GM12801 (cell line): Measurements from ENCODE around the gene ABCF3.

Experiments used
- TF ChIP-seq, protein P1 (sequence below): IDR thresholded peaks from one replicate; pipeline ENCODE4 v1.5.1; 2011; ENCODE audit warnings: control low read depth; ENCODE audit not compliant: insufficient read length; ENCODE audit errors: extremely low read depth

The ABCF3 gene

DNA sequence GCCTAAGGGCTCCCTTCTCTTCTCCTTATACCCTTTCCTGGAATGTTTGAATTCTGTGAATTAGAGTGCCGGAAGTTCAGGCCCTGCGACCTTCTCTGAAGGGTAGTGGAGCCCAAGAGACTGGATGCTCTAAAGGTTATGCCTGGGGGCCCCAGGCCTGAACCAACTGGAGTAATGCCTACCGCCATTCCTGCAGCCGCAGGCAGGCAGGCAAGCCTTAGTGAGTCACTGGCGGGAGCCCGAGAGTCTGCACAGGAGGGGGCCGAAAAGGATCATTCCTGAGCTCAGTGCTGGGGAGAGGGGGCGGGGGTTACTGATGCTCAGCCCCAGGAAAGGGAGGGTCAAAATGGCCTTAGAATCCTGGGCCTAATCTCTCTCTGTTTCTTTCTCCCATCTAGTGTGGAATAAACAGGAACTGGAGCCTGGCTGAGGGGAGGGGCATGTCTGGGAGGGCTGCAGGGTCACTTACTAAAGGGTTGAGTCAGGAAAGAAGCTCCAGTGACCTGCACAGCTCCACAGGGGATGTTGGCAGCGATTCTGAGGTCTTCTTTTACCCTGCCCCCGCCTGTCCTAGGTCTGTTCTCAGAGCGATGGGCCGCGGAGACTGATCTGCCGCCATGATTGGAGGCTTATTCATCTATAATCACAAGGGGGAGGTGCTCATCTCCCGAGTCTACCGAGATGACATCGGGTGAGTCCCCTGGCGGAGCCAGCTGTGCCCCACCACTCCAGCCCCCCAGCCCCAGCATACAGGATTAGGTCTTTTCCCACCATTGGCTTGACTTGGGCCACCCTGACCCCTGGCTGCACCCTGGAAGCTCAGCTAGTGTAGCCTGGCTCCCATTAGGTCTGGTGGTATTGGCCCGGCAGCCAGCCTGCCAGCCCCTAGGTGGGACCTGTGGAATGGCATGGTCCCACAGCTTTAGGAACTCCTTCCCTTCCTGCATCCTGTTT lies 9.3 kb upstream of the ABCF3 start:
- TF ChIP-seq, protein P1, sequence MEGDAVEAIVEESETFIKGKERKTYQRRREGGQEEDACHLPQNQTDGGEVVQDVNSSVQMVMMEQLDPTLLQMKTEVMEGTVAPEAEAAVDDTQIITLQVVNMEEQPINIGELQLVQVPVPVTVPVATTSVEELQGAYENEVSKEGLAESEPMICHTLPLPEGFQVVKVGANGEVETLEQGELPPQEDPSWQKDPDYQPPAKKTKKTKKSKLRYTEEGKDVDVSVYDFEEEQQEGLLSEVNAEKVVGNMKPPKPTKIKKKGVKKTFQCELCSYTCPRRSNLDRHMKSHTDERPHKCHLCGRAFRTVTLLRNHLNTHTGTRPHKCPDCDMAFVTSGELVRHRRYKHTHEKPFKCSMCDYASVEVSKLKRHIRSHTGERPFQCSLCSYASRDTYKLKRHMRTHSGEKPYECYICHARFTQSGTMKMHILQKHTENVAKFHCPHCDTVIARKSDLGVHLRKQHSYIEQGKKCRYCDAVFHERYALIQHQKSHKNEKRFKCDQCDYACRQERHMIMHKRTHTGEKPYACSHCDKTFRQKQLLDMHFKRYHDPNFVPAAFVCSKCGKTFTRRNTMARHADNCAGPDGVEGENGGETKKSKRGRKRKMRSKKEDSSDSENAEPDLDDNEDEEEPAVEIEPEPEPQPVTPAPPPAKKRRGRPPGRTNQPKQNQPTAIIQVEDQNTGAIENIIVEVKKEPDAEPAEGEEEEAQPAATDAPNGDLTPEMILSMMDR, result no peak

DNA sequence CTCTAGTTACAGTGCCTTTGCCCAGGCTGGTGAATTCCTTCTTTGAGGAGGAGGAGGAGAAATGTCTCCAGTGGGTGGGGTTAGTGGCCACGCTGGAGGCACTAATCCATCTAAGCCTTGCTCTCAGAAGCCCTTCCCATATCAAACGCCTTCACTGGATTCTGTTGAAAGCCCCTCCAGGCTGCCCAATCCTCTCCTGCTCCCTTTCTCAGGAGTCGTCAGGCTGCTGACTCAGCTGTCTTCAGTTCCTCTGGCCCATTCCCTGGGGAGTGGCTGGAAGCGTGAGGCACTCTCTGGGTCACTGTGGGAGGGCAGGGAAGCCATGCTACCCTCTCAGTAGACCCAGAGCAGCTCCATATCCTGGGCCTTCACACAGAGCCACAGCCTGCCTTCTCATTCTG lies 8.7 kb upstream of the ABCF3 start:
- TF ChIP-seq, protein P1, result no peak

DNA sequence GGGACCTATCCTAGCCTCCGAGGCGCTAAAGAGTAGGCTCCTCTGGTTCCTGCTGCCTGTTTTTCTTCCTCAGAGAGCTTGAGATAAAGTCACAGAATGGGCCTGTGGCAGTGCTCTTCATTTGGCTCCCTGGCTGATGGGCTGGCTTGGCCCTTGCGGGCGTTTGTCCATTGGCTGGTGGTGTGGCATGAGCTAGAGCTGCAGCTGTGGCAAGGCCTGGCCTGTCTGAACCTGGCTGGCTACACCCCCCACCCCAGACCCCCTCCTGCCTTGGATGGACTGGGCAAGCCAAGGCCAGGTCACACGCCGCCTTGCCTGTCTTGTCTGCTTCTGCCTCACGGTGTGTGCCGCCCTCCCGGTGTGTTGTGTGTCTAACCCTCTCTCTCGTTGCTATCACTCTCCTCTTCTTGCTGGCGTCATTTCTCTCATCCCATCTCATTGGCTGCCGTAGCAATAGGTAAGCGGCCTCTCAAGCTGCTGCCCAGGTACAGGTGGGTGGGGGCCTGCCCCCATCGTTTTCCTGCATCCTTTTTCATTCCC lies 8.2 kb upstream of the ABCF3 start:
- TF ChIP-seq, protein P1, result no peak

DNA sequence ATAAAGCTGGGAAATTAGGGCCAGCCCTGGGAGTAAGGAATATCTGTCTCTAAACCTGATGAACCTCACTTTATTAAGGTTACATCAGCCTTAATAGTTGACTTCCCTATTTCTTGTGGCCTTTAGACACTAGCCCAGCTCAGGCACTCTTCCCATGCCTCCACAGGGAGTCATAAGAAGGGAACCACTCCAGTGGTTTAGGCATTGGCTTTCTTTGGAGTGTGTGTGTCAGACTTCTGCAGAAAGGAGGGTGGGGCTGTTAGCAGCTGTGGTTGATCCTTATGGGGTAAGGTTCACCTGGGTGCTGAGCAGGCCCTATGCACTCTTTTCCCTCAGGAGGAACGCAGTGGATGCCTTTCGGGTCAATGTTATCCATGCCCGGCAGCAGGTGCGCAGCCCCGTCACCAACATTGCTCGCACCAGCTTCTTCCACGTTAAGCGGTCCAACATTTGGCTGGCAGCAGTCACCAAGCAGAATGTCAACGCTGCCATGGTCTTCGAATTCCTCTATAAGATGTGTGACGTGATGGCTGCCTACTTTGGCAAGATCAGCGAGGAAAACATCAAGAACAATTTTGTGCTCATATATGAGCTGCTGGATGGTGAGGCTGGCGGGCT lies 7.4 kb upstream of the ABCF3 start:
- TF ChIP-seq, protein P1, result no peak

DNA sequence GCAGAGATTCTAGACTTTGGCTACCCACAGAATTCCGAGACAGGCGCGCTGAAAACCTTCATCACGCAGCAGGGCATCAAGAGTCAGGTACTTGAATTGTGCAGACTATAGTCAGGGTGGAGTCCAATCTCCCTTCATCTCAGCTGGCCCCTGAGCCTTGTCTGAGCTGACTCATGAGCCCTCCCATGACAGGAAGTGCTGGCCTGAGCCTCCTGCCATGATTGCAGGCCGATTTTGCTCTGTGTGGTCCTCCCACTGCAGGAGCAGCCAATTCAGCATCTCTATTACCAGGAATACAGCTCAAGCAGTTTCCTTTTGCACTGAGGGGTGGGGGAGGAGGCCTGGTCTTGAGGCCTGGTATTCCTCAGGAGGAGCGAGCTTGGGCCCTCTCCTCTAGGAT lies 5.8 kb upstream of the ABCF3 start:
- TF ChIP-seq, protein P1, result no peak

DNA sequence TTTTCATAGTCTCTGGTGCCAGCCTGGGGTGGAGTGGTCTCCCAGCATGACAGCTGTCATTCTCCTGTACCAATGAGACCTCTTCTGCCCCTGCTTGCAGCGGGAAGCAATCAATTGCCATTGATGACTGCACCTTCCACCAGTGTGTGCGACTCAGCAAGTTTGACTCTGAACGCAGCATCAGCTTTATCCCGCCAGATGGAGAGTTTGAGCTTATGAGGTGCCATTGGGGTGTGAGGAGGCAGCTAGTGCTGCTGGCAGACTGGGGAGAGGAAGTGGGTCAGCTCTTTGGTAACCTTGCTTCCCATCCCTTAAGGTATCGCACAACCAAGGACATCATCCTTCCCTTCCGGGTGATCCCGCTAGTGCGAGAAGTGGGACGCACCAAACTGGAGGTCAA lies 4.4 kb upstream of the ABCF3 start:
- TF ChIP-seq, protein P1, result no peak

DNA sequence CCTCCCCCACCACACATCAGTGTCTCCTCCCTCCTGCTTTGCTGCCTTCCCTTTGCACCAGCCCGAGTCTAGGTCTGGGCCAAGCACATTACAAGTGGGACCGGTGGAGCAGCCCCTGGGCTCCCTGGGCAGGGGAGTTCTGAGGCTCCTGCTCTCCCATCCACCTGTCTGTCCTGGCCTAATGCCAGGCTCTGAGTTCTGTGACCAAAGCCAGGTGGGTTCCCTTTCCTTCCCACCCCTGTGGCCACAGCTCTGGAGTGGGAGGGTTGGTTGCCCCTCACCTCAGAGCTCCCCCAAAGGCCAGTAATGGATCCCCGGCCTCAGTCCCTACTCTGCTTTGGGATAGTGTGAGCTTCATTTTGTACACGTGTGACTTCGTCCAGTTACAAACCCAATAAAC lies 2.3 kb upstream of the ABCF3 start:
- TF ChIP-seq, protein P1, result no peak
